GM19035 (cell line): ENCODE measurements around the gene PLEKHA7.

Source experiments
- ATAC-seq: cut with Tn5 transposase; IDR thresholded peaks from one replicate; pipeline ENCODE4 v1.9.1; 2021; ENCODE audit not compliant: unreplicated experiment

Gene PLEKHA7

GRCh38 chr11:16778876-16779275 is 235.3 kb downstream of the PLEKHA7 start:
- no peak for ATAC-seq

DNA sequence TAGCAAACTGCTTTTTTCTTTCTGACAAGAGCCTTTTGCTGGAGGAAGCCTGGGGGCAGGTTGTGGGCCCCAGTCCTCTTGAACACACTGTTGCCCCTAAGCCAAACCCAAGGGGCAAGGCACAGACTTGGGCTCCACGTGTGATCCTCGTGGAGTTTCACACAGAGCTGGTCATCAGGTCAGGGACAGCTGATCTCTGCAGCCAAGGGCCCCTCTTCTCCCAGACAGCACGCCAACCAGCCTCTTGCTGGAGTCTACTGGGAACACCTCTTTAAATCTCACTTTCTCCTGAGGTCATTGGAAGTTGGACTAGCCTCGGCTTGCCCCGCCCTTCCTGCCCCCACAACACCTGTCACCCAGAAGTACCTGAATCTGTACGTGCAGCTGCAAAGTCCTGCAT is 235.9 kb downstream of the PLEKHA7 start:
- no peak for ATAC-seq

DNA sequence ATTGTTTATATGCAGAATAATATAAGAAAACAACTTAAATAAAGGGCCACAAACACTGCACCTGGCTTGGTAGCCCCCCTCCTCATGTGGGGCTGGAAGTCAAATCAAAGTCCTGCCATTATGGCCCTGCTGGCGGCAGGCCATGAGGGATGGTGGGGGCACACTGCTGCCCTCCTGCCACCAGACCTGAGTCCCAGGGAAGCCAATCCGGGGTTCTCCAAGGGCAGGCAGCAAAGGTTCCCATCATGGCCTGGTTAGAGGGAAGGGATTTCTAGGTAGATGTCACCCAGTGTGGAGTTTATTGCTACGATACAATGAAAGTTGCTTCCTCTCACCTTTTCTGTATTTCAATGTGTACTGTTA is 236.6 kb downstream of the PLEKHA7 start:
- ATAC-seq = no peak

DNA sequence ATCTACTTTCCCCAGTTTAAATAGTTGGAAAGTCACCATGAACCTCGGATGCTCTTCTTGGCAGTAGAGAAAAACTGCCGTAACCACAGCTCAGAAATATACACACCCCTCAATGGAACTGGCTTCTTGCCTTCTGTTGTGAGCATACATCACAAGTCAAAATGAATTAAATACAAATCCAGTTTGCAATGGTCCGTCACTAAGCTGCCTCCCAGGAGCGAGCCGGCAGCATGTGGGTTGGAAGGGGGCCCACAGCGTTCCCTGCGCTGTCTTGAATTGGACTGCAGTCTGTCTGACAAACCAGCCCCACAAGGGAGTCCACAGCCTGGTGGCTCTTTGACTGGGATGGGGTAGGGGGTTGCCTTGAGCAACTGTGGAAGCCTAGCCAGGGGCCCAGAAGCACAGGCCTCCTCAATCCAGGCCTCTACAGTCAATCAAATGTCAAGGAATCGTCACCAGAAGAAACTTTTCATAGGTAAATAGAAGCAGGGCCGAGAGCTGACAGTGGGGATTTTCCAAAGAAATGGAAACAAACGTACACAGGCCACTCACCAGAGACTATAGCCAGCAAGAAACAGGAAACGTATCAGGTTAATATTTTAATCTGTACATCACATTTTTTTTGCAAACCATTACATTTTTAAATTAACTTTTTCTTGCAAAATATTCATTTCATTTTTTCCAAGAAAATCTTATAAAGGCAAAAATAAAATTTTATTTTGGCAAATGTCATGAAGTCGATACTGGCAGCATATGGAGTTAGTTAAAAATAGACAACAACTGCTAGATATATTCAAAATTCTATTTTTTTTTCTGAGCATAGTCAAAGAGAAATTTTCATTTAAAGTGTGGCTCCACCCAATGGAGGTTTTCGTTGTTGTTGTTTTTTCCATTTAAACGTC is 237.3 kb downstream of the PLEKHA7 start:
- ATAC-seq = no peak

DNA sequence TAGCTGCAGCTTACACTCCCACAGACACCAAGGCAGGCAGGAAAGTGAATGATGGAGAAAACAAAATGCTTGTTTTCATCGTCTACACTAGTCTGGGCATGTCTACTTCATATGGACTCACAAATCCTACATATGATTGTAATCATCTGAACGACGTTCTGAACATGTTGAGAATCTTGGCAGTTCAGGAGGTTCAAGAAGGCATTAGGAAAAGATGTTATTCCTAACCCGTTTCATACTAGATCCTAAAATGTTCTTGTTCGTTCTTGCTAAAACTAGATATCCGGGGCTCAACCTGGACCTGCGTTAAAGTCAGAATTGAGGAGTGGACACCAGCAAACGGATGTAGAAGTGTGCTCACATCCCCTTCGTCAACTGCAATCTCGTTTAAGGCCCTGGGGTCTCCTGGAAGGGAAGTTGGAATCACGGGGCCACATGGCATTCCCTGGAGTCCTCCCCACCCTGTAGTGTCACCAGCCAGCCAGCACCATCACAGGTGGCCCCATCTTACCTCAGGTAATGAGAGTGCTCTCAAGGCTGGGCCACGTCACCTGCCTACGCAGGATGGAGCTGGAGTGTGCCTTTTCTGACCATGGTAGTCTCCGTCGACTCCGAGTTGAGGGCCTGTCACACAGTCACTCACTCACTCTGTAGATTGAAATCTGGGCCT is 238.5 kb downstream of the PLEKHA7 start:
- ATAC-seq = no peak

DNA sequence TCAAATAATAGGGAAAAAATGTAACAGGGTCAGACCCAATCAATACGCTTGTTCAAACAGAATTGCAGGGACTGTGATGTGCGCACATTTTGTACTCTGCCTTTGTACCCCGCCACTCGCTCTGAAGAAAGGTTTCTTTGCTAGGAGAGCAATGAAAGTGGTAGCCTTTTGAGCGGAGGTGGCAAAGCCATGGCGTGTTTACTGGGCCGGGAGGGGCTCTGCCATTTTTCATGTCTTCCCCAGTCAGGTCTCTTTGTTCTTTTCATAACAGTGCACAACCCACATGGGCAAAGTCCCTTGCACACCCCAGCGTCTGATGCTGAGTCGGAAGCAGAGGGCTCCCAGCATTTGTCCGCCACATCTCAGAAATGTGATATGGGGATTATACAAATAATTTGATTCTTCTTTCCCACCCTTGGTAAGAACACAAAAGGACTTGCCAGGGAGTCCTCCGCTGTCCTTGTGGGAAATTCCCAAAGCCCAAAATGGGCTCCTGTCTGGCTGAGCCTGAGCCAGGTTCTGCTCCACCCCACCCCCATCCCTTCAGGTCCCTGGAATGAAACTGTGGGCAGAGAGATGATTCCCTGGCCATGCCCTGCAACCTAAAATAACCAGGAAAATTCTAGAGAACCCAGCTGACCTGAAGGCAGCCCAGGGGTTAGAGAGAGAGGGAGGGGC is 239.1 kb downstream of the PLEKHA7 start:
- no peak for ATAC-seq

GRCh38 chr11:16773981-16774935 is 240.0 kb downstream of the PLEKHA7 start:
- ATAC-seq = no peak

DNA sequence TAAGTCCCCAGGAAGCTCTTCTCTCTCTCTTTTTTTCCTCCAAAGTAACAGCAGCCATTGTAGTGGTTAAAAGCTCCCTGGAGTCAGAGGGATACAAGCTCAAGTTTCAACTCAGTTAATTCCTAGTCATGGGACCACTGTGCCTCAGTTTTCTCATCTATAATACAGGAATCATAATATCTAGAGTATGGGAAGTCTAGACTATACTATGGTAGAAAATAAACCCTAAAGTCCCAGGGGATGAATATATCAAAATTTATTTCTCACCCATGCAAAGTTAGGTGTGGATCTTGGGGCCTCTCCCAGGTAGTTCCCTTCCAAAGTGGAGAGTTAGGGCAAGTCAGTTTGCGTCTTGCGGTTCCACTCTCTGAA is 242.1 kb downstream of the PLEKHA7 start:
- no peak for ATAC-seq

DNA sequence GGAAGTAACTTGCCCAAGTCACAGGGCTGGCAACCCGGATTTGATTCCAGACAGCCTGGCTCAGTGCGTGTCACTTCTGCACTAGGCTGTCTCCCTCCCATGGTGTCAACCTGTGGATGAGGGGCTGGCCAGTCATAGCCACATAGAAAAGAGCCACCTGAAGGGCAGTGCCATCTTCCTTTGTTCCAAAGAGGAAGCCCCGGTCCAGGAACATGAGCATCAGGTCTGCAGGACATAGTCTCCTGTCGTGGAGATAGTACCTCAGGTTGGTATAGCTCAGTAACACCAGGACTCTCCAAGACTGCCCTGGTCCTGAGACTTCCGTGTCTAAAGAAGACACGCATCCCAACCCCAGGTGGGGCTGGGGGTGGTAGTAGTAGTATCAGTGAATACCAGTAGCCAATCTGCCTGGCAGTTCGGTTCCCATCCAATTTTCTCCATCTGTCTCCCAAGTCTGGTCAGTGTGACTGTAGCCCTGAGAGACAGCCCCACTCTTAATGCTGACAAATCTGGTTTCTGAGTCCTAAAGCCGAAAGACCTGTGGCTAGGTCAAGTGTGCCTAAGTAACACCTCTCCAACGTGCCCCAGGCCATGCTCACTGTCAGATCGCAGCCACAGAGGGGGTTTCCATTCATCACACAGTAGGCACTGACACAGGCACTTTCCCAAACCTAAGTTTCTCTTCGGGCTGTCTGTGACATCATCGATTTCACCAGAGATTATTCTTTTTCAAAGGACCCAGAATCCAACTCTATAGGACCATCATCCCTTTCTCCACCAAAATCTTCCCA is 242.7 kb downstream of the PLEKHA7 start:
- no peak for ATAC-seq

DNA sequence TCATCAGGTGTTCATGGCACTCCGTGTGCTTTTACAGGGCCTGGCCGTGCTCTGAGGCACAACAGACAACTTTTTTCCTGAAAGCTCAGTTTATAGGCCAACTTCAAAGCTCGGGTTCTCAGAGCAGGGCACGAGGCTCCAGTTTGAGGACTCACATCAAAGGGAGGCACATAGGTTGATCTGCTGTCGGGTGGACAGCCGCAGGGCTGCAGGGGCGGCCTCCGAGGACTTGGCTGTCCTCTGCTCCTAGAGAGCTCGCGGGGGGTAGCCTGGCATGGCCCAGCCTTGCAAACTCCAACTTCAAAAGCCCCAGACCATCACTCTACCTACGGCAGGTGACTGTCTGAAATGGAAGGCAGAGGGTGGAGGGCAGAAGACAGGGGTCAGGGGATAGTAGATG is 244.2 kb downstream of the PLEKHA7 start:
- no peak for ATAC-seq

- ATAC-seq = no peak
These were observed 244.8 kb downstream of the PLEKHA7 start for GRCh38 chr11:16769386-16769785.

DNA sequence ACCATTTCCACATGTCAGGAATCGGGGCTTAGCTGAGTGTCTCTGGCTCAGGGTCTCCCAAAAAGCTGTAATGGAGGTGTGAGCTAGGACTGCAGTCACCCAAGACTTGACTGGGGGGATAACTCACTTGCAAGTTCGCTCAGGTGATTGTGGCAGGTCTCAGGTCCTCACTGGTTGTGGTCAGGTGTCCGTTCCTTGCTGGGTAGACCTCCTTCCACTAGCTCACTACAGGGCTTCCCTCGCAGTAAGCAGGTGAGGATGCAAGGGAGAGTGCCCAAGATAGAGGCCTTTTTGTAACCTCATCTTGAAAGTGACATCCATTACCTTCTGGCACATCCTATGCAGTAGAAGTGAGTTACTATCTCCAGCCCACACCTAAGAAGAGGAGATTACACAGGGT is 246.3 kb downstream of the PLEKHA7 start:
- no peak for ATAC-seq

DNA sequence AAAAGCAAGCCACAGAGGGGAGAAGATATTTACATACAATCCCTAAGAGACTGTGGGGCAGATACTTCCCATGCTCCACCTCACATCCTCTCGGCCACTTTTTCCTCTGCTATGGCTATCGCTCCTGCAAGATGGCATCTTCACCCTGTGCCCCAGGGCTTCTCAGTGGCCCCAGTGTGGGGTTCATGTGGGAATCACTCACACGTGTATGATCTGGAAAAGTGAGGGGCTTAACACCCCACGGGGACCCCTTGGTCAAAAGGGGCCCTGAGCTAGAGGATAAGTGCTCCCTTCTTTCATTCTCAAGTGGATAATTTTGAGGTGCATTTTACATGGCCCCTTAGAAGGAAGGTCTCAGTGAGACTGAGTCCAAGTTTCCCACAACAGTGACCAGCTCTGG is 247.1 kb downstream of the PLEKHA7 start:
- ATAC-seq = no peak

DNA sequence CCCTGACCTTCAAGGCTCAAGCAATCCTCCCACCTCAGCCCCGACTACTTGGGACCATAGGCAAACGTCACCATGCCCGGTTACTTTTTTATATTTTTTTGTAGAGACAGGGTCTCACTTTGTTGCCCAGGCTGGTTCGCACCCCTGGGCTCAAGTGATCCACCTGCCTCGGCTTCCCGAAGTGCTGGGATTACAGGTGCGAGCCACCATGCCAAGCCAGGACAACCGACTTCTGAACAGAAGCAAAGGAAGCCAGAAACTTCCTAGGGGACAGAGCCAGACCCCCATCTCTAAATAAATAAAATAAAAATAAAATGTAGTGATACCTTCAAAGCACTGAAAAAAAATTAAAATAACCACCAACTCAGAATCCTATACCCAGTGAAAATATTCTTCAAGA is 249.3 kb downstream of the PLEKHA7 start:
- no peak for ATAC-seq

DNA sequence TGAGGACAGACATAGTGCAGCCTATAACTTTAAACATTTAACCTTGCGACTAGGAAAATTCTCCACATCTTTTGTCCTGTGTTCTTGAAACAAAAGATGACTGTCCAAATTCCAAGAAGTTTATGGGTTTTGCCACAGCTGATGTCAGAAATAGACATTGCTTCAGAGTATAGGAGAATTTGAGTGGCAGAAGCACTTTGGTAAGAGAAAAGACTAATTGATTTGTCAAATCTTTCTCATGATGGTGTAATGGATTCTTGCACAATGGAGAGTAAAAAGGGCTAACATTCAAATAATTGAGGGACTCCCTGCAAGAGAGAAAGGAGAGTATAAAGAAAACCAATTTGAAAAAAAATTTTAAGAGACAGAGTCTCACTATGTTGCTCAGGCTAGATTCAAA is 250.5 kb downstream of the PLEKHA7 start:
- no peak for ATAC-seq

DNA sequence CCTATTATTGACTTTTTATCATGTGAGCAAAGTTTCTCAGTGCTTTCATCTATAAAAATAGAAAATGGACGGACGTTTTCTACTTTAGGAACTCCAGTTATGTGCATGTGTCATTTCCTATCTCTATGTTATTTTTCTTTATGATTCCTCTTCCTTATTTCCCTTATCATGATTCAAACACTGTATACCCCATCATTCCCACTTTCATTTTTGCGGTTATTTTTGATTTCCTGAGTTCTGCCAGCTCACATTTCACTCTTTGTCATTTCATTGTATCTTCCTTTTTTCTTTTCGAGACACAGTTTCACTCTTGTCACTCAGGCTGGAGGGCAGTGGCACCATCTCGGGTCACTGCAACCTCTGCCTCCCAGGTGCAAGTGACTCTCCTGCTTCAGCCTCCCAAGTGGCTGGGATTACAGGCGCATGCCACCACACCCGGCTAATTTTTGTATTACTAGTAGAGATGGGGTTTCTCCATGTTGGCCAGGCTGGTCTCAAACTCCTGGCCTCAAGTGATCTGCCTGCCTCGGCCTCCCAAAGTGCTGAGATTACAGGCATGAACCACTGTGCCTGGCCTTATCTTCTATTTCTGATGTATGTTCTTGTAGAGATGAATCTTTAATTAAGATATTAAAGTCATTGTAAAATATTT is 254.2 kb downstream of the PLEKHA7 start:
- no peak for ATAC-seq

GRCh38 chr11:16758382-16759024 is 255.7 kb downstream of the PLEKHA7 start:
- ATAC-seq = no peak

GRCh38 chr11:16750417-16750816 is 263.8 kb downstream of the PLEKHA7 start:
- ATAC-seq = no peak

DNA sequence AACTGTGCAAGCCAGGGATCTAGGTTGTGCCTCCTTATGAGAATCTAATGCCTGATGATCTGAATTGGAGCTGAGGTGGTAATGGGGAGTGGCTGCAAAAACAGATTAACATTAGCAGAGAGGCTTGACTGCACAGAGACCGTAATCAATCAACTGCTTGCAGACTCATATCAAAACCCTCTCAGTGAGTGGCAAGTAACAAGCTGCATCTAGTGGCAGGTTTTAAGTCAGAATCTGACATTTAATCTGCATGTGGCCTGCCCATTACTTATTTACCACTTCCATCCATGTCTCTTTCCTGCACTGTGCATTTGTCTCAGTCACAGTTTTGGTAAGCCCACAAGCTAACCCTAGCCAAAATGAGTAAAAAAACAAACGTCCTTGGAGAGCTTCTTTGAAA is 264.5 kb downstream of the PLEKHA7 start:
- no peak for ATAC-seq
